Hepatocyte (in vitro differentiated cells): ENCODE measurements around the gene GNG7.

ENCODE experiments used
- EZH2 ChIP-seq: fragments of 200-600 bp; sonication (generic); IDR thresholded peaks from 2 replicates; pipeline ENCODE4 v1.6.1; 2016; ENCODE audit warnings: antibody characterized with exemption, mild to moderate bottlenecking, borderline replicate concordance
- TF ChIP-seq, protein P1 (sequence below): fragments of 200-600 bp; sonication (generic); IDR thresholded peaks from 2 replicates; pipeline ENCODE4 v1.5.1; 2016; ENCODE audit warnings: antibody characterized with exemption, mild to moderate bottlenecking; ENCODE audit not compliant: poor library complexity

DNA sequence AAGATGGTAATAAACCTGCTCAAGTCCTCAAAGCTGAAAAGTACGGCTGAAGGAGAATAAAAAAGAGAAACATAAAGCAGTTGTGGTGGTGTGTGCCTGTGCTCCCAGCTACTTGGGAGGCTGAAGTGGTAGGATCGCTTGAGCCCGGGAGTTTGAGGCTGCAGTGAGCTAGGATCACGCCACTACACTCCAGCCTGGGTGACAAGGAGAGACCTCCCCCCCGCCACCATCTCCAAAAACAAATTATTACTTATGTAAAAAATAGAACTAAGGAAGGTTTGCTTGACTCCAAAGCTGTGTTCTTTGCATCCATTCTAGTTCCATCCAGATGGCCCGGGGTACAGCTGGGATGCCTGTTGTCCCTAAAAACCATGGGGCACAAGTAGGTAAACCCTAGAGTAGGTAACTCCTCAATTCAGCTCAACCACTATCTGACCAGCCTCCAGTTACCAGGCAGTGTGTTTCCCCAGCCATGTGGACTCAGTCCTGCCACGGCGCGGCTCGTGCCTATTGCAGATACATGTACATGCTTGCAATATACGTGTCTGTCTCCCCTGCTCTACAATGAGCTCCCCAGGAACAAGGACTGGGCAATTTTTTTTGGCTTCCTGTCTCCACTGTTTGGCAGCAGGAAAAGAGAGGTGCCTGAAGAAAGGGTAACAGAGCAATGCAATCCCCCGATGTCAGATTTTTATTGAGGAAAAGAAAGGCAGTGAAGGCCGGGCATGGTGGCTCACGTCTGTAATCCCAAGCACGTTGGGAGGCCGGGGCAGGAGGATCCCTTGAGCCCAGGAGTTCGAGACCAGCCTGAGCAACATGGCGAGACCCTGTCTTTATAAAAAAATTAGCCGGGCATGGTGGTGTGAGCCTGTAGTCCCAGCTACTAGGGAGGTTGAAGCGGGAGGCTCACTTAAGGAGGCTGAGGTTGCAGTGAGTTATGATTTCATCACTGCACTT lies 101.3 kb downstream of the GNG7 start:
- TF ChIP-seq, protein P1, sequence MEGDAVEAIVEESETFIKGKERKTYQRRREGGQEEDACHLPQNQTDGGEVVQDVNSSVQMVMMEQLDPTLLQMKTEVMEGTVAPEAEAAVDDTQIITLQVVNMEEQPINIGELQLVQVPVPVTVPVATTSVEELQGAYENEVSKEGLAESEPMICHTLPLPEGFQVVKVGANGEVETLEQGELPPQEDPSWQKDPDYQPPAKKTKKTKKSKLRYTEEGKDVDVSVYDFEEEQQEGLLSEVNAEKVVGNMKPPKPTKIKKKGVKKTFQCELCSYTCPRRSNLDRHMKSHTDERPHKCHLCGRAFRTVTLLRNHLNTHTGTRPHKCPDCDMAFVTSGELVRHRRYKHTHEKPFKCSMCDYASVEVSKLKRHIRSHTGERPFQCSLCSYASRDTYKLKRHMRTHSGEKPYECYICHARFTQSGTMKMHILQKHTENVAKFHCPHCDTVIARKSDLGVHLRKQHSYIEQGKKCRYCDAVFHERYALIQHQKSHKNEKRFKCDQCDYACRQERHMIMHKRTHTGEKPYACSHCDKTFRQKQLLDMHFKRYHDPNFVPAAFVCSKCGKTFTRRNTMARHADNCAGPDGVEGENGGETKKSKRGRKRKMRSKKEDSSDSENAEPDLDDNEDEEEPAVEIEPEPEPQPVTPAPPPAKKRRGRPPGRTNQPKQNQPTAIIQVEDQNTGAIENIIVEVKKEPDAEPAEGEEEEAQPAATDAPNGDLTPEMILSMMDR = no peak
- no peak for TF ChIP-seq EZH2
